Dendritic cell treated with granulocyte-macrophage colony-stimulating factor and Interleukin-4, amounts not matched to agents 40 ng/mL and 50 ng/mL, for 4 days (primary cell): ENCODE measurements around the gene TBCD.
"Not testable (repeated sequence)": the region's sequence is repeated elsewhere in the genome, so short reads cannot be mapped to it uniquely, and the experiment has no call there.

ENCODE experiments used
- H3K27ac Mint-ChIP-seq: one replicate; pipeline ENCODE4 v1.8.0; 2022; ENCODE audit warnings: mild to moderate bottlenecking, mixed read lengths
- H3K27me3 Mint-ChIP-seq: one replicate; pipeline ENCODE4 v1.8.0; 2022; ENCODE audit warnings: mild to moderate bottlenecking, mixed read lengths
- H3K36me3 Mint-ChIP-seq: one replicate; pipeline ENCODE4 v1.8.0; 2022; ENCODE audit warnings: low read depth, mixed read lengths
- H3K4me1 Mint-ChIP-seq: one replicate; pipeline ENCODE4 v1.8.0; 2022; ENCODE audit warnings: low read depth, mixed read lengths
- H3K4me3 Mint-ChIP-seq: one replicate; pipeline ENCODE4 v1.8.0; 2022; ENCODE audit warnings: mild to moderate bottlenecking, moderate library complexity, mixed read lengths
- H3K9me3 Mint-ChIP-seq: one replicate; pipeline ENCODE4 v1.8.0; 2022; ENCODE audit warnings: mixed read lengths
- intact Hi-C: fragments of 100-400 bp; cut with micrococcal nuclease; formaldehyde crosslinking; loops from one replicate; pipeline ENCODE4 v1.15.0; 2022

TBCD gene

DNA sequence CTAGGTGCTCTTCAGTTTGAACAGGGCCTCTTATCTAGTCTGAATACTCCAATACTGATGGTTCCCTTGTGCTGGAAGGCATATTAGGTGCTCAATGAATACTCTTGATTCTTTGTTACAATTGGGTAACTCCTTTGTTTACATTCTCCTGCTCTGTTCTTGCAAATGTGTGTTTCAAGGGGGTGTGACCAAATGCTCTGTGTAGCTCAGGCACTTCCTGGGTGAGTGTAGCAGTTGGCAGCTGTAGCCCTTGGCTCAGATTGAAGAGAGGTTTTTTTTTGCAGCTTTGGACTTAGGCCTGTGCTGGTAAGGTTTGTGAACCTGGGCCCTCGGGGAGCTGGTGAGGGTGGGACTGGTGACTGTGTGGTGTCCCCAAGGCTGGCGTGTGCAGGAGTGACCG lies 20.2 kb downstream of the TBCD start:
- Mint-ChIP-seq H3K4me3 (no peak overlapping the region), H3K36me3 (peaks cover 82% of the 10 kb centered on the region), H3K9me3 (no peaks in the 10 kb centered on the region), H3K4me1 (no peaks in the 10 kb centered on the region), H3K27ac (no peak overlapping the region), H3K27me3 (no peaks in the 10 kb centered on the region)
- intact Hi-C loops: no loop called here

GRCh38 chr17:82774456-82774855 lies 22.6 kb downstream of the TBCD start:
- H3K4me3 Mint-ChIP-seq, H3K9me3 Mint-ChIP-seq, H3K27me3 Mint-ChIP-seq, H3K27ac Mint-ChIP-seq, H3K4me1 Mint-ChIP-seq: not testable (repeated sequence)
- peaks cover 72% of the 10 kb centered on the region for H3K36me3 Mint-ChIP-seq
- intact Hi-C loops: loop anchor here (2.0 kb wide), 1 partner anchor 106 kb away; no protein-coding TSS in a partner anchor

- Mint-ChIP-seq H3K27ac (no peak overlapping the region), H3K4me1 (no peaks in the 10 kb centered on the region), H3K27me3 (no peaks in the 10 kb centered on the region), H3K4me3 (no peak overlapping the region), H3K9me3 (no peaks in the 10 kb centered on the region), H3K36me3 (peaks cover 73% of the 10 kb centered on the region)
- intact Hi-C loops: loop anchor here (2.0 kb wide), 1 partner anchor 106 kb away; no protein-coding TSS in a partner anchor
These were observed 23.3 kb downstream of the TBCD start for GRCh38 chr17:82775001-82775823.

GRCh38 chr17:82776454-82776853 lies 24.6 kb downstream of the TBCD start:
- Mint-ChIP-seq H3K27ac (no peak overlapping the region), H3K9me3 (no peaks in the 10 kb centered on the region), H3K4me3 (no peak overlapping the region), H3K4me1 (no peaks in the 10 kb centered on the region), H3K36me3 (peaks cover 69% of the 10 kb centered on the region), H3K27me3 (no peaks in the 10 kb centered on the region)
- intact Hi-C loops: no loop called here

GRCh38 chr17:82777778-82778375 lies 26.0 kb downstream of the TBCD start:
- H3K9me3 Mint-ChIP-seq, H3K27ac Mint-ChIP-seq, H3K4me3 Mint-ChIP-seq, H3K27me3 Mint-ChIP-seq, intact Hi-C loops: not testable (repeated sequence)
- peaks cover 12% of the 10 kb centered on the region for H3K4me1 Mint-ChIP-seq
- H3K36me3 Mint-ChIP-seq: peaks cover 63% of the 10 kb centered on the region

DNA sequence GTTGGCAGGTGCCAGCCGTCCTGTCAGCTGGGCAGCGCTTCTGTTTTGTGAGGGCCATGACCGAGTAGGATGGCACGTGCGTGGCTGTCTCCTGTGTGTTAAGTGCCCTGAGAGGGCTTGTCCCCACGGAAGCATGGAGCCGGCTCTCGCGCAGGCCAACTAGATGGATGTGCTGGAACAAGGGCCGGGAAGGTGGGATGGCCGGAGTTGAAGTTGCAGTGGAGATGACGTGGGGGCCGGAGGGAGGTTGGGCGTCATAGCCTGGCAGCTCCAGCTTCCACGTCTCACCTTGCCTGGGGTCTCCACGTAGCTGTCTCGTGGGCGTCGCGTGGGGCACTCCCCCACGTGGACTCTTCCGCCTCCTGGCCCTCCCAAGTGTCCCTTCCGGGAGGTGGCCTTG lies 27.7 kb downstream of the TBCD start:
- no peak overlapping the region for H3K4me3 Mint-ChIP-seq
- peaks cover 4% of the 10 kb centered on the region for H3K27me3 Mint-ChIP-seq
- peaks cover 13% of the 10 kb centered on the region for H3K4me1 Mint-ChIP-seq
- H3K27ac Mint-ChIP-seq: no peak overlapping the region
- intact Hi-C loops: no loop called here
- peaks cover 66% of the 10 kb centered on the region for H3K36me3 Mint-ChIP-seq
- no peaks in the 10 kb centered on the region for H3K9me3 Mint-ChIP-seq

DNA sequence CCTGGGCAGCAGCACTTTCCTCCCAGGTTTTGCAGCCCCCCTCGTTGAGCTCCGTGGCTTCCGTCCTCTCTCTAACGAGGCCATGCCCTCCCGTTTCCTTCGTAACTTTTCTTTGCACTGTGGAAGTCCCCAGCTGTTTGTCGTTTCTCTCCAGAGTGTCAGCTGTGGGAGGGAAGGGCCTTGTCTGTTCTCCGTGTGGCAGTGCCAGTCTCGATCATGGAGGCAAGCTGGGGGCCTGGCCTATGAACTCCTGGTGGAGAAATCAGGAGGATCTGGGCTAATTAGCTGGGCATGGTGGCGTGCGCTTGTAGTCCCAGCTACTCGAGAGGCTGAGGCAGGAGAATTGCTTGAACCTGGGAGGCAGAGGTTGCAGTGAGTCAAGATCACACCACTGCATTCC lies 28.3 kb downstream of the TBCD start:
- H3K4me1 Mint-ChIP-seq: peaks cover 13% of the 10 kb centered on the region
- no peak overlapping the region for H3K4me3 Mint-ChIP-seq
- peaks cover 68% of the 10 kb centered on the region for H3K36me3 Mint-ChIP-seq
- intact Hi-C loops: loop anchor here (5.0 kb wide), 2 partner anchors 132 to 317 kb away; no protein-coding TSS in a partner anchor
- H3K27me3 Mint-ChIP-seq: peaks cover 4% of the 10 kb centered on the region
- H3K27ac Mint-ChIP-seq: no peak overlapping the region
- no peaks in the 10 kb centered on the region for H3K9me3 Mint-ChIP-seq

DNA sequence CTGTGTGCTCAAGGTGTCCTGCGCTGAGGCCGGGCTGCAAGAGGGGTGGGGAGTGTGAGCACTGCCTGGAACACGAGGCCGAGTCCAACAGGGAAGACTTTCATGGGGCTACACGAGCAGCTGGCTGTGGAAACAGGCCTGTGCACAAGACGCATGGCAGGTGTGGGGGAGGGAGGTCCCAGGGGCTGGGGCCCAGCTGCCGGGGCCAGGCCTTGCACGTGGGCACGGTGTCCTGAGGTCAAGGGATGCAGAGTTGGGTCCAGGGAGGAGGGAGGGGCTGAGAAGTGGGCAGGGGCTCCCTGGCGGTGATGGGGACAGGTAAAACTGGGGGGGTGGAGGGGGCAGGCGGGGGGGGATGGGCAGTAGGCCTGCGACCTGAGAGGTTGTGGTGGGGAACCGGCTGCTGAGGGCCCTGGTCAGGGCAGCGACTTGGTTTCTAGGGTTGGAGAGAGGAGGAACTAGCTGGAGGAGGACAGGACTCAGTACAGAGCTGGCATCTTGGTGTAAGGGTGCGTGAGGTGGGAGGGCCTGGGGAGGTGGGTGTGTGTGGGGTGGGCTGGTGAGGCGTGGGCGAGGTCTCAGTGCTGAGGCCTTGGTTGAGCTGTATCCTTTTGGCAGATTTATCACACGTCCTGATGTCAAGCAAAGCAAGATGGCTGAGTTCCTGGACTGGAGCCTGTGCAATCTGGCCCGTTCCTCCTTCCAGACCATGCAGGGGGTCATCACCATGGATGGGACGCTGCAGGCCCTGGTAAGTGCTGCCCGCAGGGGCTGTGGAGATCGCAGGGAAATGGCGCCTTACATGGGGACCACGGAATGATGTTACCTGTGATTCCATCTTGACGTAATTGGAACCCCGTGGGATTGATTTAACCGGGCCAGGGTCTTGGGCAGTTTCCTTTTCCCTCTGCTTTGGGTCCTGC lies 29.4 kb downstream of the TBCD start:
- intact Hi-C loops: loop anchor here (5.0 kb wide), 2 partner anchors 131 to 316 kb away; no protein-coding TSS in a partner anchor
- H3K9me3 Mint-ChIP-seq: no peaks in the 10 kb centered on the region
- peaks cover 64% of the 10 kb centered on the region for H3K36me3 Mint-ChIP-seq
- H3K4me1 Mint-ChIP-seq: peaks cover 13% of the 10 kb centered on the region
- H3K27ac Mint-ChIP-seq: no peak overlapping the region
- no peak overlapping the region for H3K4me3 Mint-ChIP-seq
- H3K27me3 Mint-ChIP-seq: peaks cover 4% of the 10 kb centered on the region

GRCh38 chr17:82781894-82782274 lies 30.0 kb downstream of the TBCD start:
- Mint-ChIP-seq H3K27me3 (peaks cover 4% of the 10 kb centered on the region), H3K4me3 (no peak overlapping the region), H3K4me1 (peaks cover 13% of the 10 kb centered on the region), H3K9me3 (no peaks in the 10 kb centered on the region), H3K36me3 (peaks cover 58% of the 10 kb centered on the region), H3K27ac (no peak overlapping the region)
- intact Hi-C loops: loop anchor here (2.0 to 5.0 kb wide), 3 partner anchors 130 to 315 kb away; no protein-coding TSS in a partner anchor

DNA sequence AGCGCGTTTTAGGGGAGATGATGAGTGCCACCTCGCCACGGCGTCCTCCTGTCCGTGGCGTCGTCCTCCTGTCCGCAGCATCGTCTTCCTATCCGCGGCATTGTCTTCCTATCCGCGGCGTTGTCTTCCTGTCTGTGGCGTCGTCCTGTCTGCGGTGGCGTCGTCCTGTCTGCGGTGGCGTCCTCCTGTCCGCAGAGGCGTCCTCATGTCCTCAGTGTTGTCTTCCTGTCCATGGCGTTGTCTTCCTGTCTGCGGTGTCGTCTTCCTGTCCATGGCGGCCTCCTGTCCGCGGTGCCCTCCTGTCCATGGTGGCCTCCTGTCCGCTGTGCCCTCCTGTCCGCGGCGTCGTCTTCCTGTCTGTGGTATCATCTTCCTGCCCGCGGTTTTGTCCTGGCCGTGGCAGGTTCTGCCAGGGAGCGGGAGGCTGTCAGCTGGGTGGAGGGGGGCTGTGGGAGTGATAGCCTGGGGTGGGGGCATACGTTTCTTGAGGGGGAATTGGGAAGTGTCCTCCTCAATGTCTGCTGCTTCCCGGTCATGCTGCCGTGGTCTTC lies 30.9 kb downstream of the TBCD start:
- peaks cover 4% of the 10 kb centered on the region for H3K27me3 Mint-ChIP-seq
- H3K9me3 Mint-ChIP-seq: no peaks in the 10 kb centered on the region
- peaks cover 50% of the 10 kb centered on the region for H3K36me3 Mint-ChIP-seq
- intact Hi-C loops: loop anchor here (2.0 to 5.0 kb wide), 3 partner anchors 130 to 315 kb away; no protein-coding TSS in a partner anchor
- H3K4me1 Mint-ChIP-seq: peaks cover 13% of the 10 kb centered on the region
- no peak overlapping the region for H3K27ac Mint-ChIP-seq
- H3K4me3 Mint-ChIP-seq: no peak overlapping the region

GRCh38 chr17:82783498-82783897 lies 31.6 kb downstream of the TBCD start:
- Mint-ChIP-seq H3K4me1 (peaks cover 13% of the 10 kb centered on the region), H3K36me3 (peaks cover 52% of the 10 kb centered on the region), H3K27ac (no peak overlapping the region), H3K4me3 (no peak overlapping the region), H3K27me3 (peaks cover 4% of the 10 kb centered on the region), H3K9me3 (no peaks in the 10 kb centered on the region)
- intact Hi-C loops: loop anchor here (2.0 to 5.0 kb wide), 3 partner anchors 129 to 314 kb away; no protein-coding TSS in a partner anchor

- H3K27ac Mint-ChIP-seq, H3K27me3 Mint-ChIP-seq, intact Hi-C loops, H3K4me3 Mint-ChIP-seq, H3K9me3 Mint-ChIP-seq: not testable (repeated sequence)
- peaks cover 54% of the 10 kb centered on the region for H3K36me3 Mint-ChIP-seq
- peaks cover 13% of the 10 kb centered on the region for H3K4me1 Mint-ChIP-seq
These were observed 33.7 kb downstream of the TBCD start for GRCh38 chr17:82785581-82785980.

DNA sequence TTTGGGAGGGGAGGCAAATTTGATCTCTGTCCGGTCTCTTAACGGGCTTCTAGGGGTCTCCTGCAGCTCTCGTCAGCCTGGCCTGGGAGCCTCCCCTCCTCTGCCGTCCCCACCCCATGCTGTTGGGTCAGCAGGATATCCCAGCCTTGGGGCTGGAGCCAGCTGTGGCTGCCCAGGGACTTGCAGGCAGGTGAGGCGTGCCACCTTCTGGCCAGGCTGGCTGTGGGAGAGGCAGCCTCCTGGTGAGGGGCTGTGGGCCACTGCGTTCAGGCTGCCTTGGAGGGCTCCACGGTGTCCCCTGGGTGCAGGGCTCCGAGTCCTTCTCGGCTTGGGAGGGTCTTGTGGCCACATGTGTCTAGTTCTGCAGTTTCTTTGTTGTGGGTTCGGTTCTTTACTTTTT lies 34.6 kb downstream of the TBCD start:
- peaks cover 4% of the 10 kb centered on the region for H3K27me3 Mint-ChIP-seq
- peaks cover 55% of the 10 kb centered on the region for H3K36me3 Mint-ChIP-seq
- no peak overlapping the region for H3K27ac Mint-ChIP-seq
- H3K4me1 Mint-ChIP-seq: peaks cover 13% of the 10 kb centered on the region
- H3K9me3 Mint-ChIP-seq: no peaks in the 10 kb centered on the region
- H3K4me3 Mint-ChIP-seq: no peak overlapping the region
- intact Hi-C loops: no loop called here
